Measurements from ENCODE around the gene ATMIN.

Gene ATMIN

GRCh38 chr16:81071805-81072204, 36.2 kb downstream of the ATMIN start:
- H3K4me3 ChIP-seq (ENCODE audit: control insufficient read depth, low read depth, low read length), result no peak overlapping the region
- no peak for TF ChIP-seq CTCF (IDR thresholded peaks at IDR 0.05; ENCODE audit: control insufficient read depth, insufficient read depth, low read depth, low read length, missing control alignments)
- no peak for DNase-seq (ENCODE audit: low read depth)

GRCh38 chr16:81073560-81074330, 38.1 kb downstream of the ATMIN start:
- no peak for TF ChIP-seq CTCF (IDR thresholded peaks at IDR 0.05; ENCODE audit: control insufficient read depth, insufficient read depth, low read depth, low read length, missing control alignments)
- DNase-seq (ENCODE audit: low read depth), result no peak
- H3K4me3 ChIP-seq (ENCODE audit: control insufficient read depth, low read depth, low read length), result no peak overlapping the region

- no peak for TF ChIP-seq CTCF (IDR thresholded peaks at IDR 0.05; ENCODE audit: control insufficient read depth, insufficient read depth, low read depth, low read length, missing control alignments)
- DNase-seq (ENCODE audit: low read depth), result peak; percentile 14
- H3K4me3 ChIP-seq (ENCODE audit: control insufficient read depth, low read depth, low read length), result peak overlapping the region; percentile 63
Observed at GRCh38 chr16:81076566-81077075, 41.0 kb downstream of the ATMIN start.

- no peak for TF ChIP-seq CTCF (IDR thresholded peaks at IDR 0.05; ENCODE audit: control insufficient read depth, insufficient read depth, low read depth, low read length, missing control alignments)
- peak within 1 kb of the TSS; percentile 63 for H3K4me3 ChIP-seq (ENCODE audit: control insufficient read depth, low read depth, low read length)
- DNase-seq (ENCODE audit: low read depth), result peak; percentile 81
Observed at GRCh38 chr16:81077076-81077940, 41.7 kb downstream of the ATMIN start, which contains the start of gene C16orf46. Gene C16orf46, minus strand, starts transcription at chr16:81077238. Its CDS starts 13,283 bp downstream, at chr16:81063955.

- DNase-seq (ENCODE audit: low read depth), result no peak
- no peak for TF ChIP-seq CTCF (IDR thresholded peaks at IDR 0.05; ENCODE audit: control insufficient read depth, insufficient read depth, low read depth, low read length, missing control alignments)
- no peak overlapping the region for H3K4me3 ChIP-seq (ENCODE audit: control insufficient read depth, low read depth, low read length)
Observed at GRCh38 chr16:81080233-81080632, 44.6 kb downstream of the ATMIN start.

- TF ChIP-seq CTCF (IDR thresholded peaks at IDR 0.05; ENCODE audit: control insufficient read depth, insufficient read depth, low read depth, low read length, missing control alignments), result no peak
- no peak for DNase-seq (ENCODE audit: low read depth)
- H3K4me3 ChIP-seq (ENCODE audit: control insufficient read depth, low read depth, low read length), result no peak overlapping the region
Observed at GRCh38 chr16:81081014-81081413, 45.4 kb downstream of the ATMIN start.
